ENCODE measurements around the gene FAM110D. TPM values are rescaled to one million over a fixed set of nuclear protein-coding genes. Genes with fewer than 3 reads are reported as not detected.

The FAM110D gene
- total RNA-seq, 1 experiment from 2014 or later, result not detected

GRCh38 chr1:26181586-26182382, 22.9 kb downstream of the FAM110D start:
- Histone ChIP-seq H3K9me3 (ENCODE audit: low read length) (no peaks in the 10 kb centered on the region), H3K4me3 (ENCODE audit: low read length) (peak overlapping the region; percentile 25; the same call in 1 of the 2 replicates), H3F3A (ENCODE audit: low read length, unreplicated experiment) (no peaks in the 10 kb centered on the region), H2AFZ (ENCODE audit: low read length) (no peak overlapping the region), H3K9me2 (replicated peaks; ENCODE audit: low read length) (no peaks in the 10 kb centered on the region), H4K20me1 (ENCODE audit: low read length) (no peaks in the 10 kb centered on the region), H3K27ac (ENCODE audit: low read length) (peak overlapping the region; percentile 94), H3K4me1 (ENCODE audit: insufficient read depth, low read length) (peaks cover 32% of the 10 kb centered on the region), H3K27me3 (ENCODE audit: low read length) (no peaks in the 10 kb centered on the region), H3K9ac (ENCODE audit: low read length) (peak overlapping the region; percentile 59), H3K36me3 (ENCODE audit: low read depth, low read length) (no peaks in the 10 kb centered on the region; the same call in 1 of the 2 replicates), H3K79me2 (ENCODE audit: low read length) (peaks cover 13% of the 10 kb centered on the region), H3K4me2 (ENCODE audit: low read length) (peak overlapping the region; percentile 59)
- DNase-seq (peak; percentile 96), ATAC-seq (peak; percentile 75)
- ChIA-PET POLR2A (ENCODE audit: unreplicated experiment) (no interaction called here), CTCF (interaction anchor here (0.6 kb wide), 1 partner anchor 614 kb away, joined by 6 read pairs; no protein-coding TSS in a partner anchor)
- BruUV-seq (replicated peaks), result no TSS peak
- intact Hi-C loops (cut with micrococcal nuclease), result no loop called here
- TF ChIP-seq EZH2 (IDR thresholded peaks at IDR 0.05; ENCODE audit: low read length, unreplicated experiment) (no peak), EZH2phosphoT487 (IDR thresholded peaks at IDR 0.05; ENCODE audit: borderline replicate concordance, low read length) (no peak), CTCF (conservative IDR thresholded peaks at IDR 0.05; ENCODE audit: low read depth, low read length) (no peak)

GRCh38 chr1:26182383-26182696, 23.5 kb downstream of the FAM110D start:
- ATAC-seq, result no peak
- TF ChIP-seq CTCF (conservative IDR thresholded peaks at IDR 0.05; ENCODE audit: low read depth, low read length) (no peak), EZH2 (IDR thresholded peaks at IDR 0.05; ENCODE audit: low read length, unreplicated experiment) (no peak), EZH2phosphoT487 (IDR thresholded peaks at IDR 0.05; ENCODE audit: borderline replicate concordance, low read length) (no peak)
- Histone ChIP-seq H4K20me1 (ENCODE audit: low read length) (no peaks in the 10 kb centered on the region), H2AFZ (ENCODE audit: low read length) (no peak overlapping the region), H3K9ac (ENCODE audit: low read length) (peak overlapping the region; percentile 59), H3K27ac (ENCODE audit: low read length) (peak overlapping the region; percentile 94), H3K79me2 (ENCODE audit: low read length) (peaks cover 13% of the 10 kb centered on the region), H3K36me3 (ENCODE audit: low read depth, low read length) (no peaks in the 10 kb centered on the region; the same call in 1 of the 2 replicates), H3K4me2 (ENCODE audit: low read length) (peak overlapping the region; percentile 59), H3K4me3 (ENCODE audit: low read length) (peak overlapping the region; percentile 25; the same call in 1 of the 2 replicates), H3K9me3 (ENCODE audit: low read length) (no peaks in the 10 kb centered on the region), H3K9me2 (replicated peaks; ENCODE audit: low read length) (no peaks in the 10 kb centered on the region), H3K4me1 (ENCODE audit: insufficient read depth, low read length) (peaks cover 28% of the 10 kb centered on the region), H3K27me3 (ENCODE audit: low read length) (no peaks in the 10 kb centered on the region), H3F3A (ENCODE audit: low read length, unreplicated experiment) (no peaks in the 10 kb centered on the region)
- DNase-seq, result no peak
- intact Hi-C loops (cut with micrococcal nuclease), result no loop called here
- CTCF ChIA-PET, result interaction anchor here (0.6 kb wide), 1 partner anchor 613 kb away, joined by 6 read pairs; no protein-coding TSS in a partner anchor
- BruUV-seq (replicated peaks), result no TSS peak
- POLR2A ChIA-PET (ENCODE audit: unreplicated experiment), result no interaction called here

GRCh38 chr1:26184086-26184485, 25.2 kb downstream of the FAM110D start:
- Histone ChIP-seq H4K20me1 (ENCODE audit: low read length) (no peaks in the 10 kb centered on the region), H3K9me2 (replicated peaks; ENCODE audit: low read length) (no peaks in the 10 kb centered on the region), H3K4me3 (ENCODE audit: low read length) (no peak overlapping the region), H3K79me2 (ENCODE audit: low read length) (peaks cover 4% of the 10 kb centered on the region; the same call in 1 of the 2 replicates), H3K4me2 (ENCODE audit: low read length) (no peak overlapping the region), H3K9ac (ENCODE audit: low read length) (no peak overlapping the region), H2AFZ (ENCODE audit: low read length) (no peak overlapping the region), H3K27me3 (ENCODE audit: low read length) (no peaks in the 10 kb centered on the region), H3F3A (ENCODE audit: low read length, unreplicated experiment) (no peaks in the 10 kb centered on the region), H3K4me1 (ENCODE audit: insufficient read depth, low read length) (peaks cover 17% of the 10 kb centered on the region), H3K9me3 (ENCODE audit: low read length) (no peaks in the 10 kb centered on the region), H3K27ac (ENCODE audit: low read length) (no peak overlapping the region), H3K36me3 (ENCODE audit: low read depth, low read length) (peaks cover under 1% of the 10 kb centered on the region; the same call in 1 of the 2 replicates)
- ATAC-seq, result no peak
- intact Hi-C loops (cut with micrococcal nuclease), result no loop called here
- TF ChIP-seq EZH2 (IDR thresholded peaks at IDR 0.05; ENCODE audit: low read length, unreplicated experiment), result no peak
- TF ChIP-seq EZH2phosphoT487 (IDR thresholded peaks at IDR 0.05; ENCODE audit: borderline replicate concordance, low read length), result no peak
- TF ChIP-seq CTCF (conservative IDR thresholded peaks at IDR 0.05; ENCODE audit: low read depth, low read length), result no peak
- ChIA-PET POLR2A (ENCODE audit: unreplicated experiment) (no interaction called here), CTCF (no interaction called here)
- DNase-seq, result no peak
- no TSS peak for BruUV-seq (replicated peaks)

All from PC-3 (cell line).